GM21619 (cell line): ENCODE results near the gene PTPRD.

Source experiments
- ATAC-seq: cut with Tn5 transposase; IDR thresholded peaks from one replicate; pipeline ENCODE4 v1.9.1; 2021; ENCODE audit not compliant: unreplicated experiment

The PTPRD gene

GRCh38 chr9:8332331-8332650 lies 2280.5 kb downstream of the PTPRD start:
- no peak for ATAC-seq

GRCh38 chr9:8331507-8332330 lies 2281.1 kb downstream of the PTPRD start:
- no peak for ATAC-seq

DNA sequence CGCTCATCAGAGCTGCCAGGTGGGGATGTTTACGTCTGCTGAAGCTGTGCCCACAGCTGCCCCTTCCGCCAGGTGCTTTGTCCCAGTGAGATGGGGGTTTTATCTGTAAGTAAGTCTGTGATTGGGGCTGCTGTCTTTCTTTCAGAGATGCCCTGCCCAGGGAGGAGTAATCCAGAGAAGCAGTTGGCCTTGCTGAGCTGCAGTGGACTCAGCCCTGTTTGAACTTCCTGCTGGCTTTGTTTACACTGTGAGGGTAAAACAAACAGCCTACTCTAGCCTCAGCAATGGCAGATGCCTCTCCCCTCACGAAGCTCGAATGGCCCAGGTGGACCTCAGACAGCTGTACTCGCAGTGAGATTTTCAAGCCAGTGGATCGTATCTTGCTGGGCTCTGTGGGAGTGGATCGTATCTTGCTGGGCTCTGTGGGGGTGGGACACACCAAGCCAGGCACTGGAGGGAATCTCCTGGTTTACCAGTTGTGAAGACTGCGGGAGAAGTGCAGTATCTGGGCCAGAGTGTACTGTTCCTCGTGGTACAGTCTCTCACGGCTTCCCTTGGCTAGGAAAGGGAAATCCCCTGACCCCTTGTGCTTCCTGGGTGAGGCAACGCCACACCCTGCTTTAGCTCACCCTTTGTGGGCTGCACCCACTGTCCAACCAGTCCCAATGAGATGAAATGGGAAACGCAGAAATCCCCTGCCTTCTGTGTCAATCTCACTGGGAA lies 2283.1 kb downstream of the PTPRD start:
- ATAC-seq, result no peak

- no peak for ATAC-seq
Measured at GRCh38 chr9:8315211-8315610, 2297.6 kb downstream of the PTPRD start.

DNA sequence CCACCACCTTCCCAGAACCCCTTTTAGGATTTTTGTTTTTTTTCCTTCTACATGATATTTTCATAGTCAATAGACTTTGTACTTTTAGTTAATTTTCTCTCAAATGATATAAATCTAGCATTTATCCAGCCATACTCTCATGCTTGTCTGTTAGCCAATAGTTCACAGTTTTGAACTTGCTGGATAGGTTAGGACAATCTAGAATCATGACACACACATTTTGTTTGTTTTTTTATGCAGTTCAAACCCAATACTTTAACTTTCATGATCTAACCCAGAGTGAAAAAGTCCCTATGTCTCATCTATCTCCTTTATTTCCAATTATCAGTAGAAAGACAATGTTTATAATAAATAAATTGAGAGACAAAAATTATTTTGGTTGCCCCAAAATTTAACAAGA lies 2303.5 kb downstream of the PTPRD start:
- no peak for ATAC-seq

GRCh38 chr9:8304720-8305119 lies 2308.1 kb downstream of the PTPRD start:
- ATAC-seq, result no peak

- ATAC-seq, result no peak
Measured at GRCh38 chr9:8301296-8301695, 2311.5 kb downstream of the PTPRD start.

DNA sequence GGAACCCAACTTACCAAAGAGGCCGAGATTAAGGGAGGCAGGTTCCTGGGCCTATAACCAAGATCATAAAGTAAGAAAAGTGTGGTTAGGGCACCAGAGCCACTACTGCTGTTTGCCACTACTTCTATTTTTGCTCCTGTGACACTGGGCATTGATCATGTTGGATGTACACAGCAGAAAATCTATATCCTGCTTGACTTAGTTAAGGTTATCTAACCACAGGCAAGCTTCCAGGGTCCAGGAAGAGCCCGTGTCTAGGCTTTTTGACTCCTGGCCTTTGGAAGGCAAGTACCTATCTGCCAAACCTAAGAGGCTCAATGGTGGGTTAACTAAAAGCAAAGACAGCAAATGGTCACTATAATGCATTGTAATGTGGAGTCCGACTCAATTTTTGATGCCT lies 2315.8 kb downstream of the PTPRD start:
- ATAC-seq, result no peak

DNA sequence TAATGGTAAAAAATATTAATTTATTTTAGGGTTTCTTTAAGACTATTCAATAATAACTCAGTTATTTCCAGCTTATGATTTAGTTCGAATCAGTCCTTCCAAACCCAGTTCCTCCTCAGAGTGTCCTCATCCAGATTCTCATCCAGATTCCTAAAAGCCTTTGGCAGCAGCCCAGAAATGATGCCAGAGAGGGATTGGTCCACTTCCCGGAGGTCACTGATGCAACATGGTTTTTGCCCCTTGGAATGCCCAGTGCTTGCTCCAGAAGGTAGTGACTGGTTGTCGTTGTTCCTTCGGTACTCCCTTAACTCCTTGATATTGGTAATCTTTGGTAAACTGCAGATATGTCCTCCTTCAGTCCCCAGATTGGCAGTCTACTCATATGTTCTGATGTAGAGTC lies 2320.1 kb downstream of the PTPRD start:
- no peak for ATAC-seq

- no peak for ATAC-seq
Measured at GRCh38 chr9:8289681-8290080, 2323.1 kb downstream of the PTPRD start.

GRCh38 chr9:8287970-8288369 lies 2324.8 kb downstream of the PTPRD start:
- no peak for ATAC-seq

DNA sequence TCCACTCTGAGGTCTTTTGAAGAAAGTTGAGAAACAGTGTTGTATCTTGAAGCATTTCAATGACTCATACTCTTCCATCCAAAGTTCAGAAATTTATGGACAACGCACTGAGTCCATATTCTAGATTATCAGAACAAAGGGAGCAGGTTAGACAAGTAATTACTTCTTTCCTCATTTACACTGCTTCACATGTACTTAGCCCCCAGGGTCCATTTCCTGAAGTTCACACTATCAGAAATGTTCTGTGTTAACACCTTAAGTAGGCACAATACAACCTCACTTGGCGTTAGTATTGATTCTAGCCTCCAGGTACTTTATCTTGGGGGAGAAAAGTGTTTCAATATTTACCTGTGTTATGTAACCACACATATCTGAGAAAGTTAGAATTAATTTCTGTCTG lies 2325.3 kb downstream of the PTPRD start:
- ATAC-seq, result no peak

DNA sequence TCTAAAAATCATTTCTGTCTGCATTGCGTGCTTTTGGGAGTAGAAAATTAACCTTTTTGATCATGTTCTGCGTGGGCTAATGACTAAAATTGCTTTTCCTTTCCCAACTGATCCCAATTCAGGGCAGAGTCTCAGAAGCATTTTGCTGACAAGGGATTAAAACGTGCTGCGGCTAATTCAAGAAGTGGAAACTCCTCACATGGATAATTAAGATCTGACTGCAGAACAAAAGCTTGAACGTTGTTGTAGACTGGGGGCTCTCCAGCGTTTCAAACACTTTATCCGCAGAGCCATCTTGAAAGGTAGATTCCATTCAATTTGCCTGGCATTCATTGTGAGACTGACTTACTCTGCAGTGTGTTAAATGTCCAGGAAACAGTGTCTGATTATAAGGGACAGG lies 2327.9 kb downstream of the PTPRD start:
- ATAC-seq, result no peak

DNA sequence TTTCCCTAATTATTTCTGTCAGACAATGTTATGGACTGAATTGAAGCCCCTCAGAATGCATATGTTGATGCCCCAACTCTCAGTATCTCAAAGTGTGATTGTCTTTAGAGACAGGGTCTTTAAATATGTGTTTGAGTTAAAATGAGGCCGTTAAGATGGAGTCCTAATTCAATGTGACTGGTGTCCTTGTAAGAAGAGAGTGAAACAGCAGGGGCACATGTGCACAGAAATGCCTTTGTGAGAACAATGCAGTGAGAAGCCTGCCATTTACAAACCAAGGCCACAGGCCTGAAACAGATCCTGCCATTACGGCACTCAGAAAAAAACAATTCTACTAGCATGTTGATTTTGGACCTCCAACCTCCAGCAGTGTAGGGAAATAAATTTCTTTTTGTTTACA lies 2330.3 kb downstream of the PTPRD start:
- ATAC-seq, result no peak

DNA sequence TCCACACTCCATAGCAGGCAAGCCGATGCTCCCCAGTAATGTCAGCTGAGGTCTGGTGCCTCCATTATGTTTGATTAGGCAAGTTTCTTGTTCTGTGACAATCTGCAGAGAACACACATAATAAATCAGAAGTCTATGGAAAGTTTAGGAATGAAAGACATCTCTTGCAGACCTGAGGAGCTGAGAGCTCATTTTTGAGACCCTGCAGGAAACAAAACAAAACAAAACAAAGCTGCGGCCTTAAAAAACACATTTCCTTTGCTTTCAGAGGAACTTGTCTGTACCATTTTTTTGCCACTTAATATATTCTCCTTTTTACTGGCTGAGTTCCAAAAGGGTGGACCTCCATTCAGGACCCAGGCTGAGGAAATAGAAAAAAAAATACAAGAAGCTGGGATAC lies 2332.0 kb downstream of the PTPRD start:
- no peak for ATAC-seq

- ATAC-seq, result no peak
Measured at GRCh38 chr9:8278048-8278447, 2334.8 kb downstream of the PTPRD start.

DNA sequence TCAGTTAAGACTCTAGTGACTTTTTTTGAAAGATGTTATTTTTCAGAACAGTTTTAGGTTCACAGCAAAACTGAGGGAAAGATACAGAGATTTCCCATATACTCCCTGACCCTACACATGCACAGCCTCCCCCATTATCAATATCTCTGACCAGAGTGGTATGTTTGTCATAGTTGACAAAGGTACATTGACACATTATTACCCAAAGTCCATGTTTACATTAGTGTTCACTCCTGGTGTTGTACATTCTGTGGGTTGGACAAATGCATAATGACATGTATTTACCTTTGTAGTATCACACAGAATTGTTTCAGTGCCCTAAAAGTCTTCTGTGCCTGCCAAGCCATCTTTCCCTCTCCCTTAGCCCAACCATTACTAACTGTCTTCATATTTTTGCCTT lies 2342.6 kb downstream of the PTPRD start:
- ATAC-seq, result no peak

DNA sequence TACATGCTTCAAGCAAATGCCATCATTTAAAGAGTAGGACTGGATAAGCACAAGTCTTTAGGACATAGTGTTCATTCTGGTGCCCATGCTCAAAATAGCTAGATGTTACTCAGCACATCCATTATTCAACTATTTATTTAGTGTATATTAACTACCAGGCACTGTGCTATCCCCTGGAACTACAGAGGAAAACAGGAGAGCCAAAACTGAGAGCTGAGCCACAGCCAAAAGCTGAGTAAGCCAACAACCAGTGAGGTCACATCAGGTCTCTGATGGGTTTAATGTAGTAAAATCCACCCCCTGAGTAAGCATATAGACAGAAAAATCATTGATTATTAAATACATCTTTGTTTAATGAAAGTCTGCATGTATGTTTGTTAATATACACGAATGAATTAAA lies 2343.9 kb downstream of the PTPRD start:
- no peak for ATAC-seq

- no peak for ATAC-seq
Measured at GRCh38 chr9:8268216-8268878, 2344.5 kb downstream of the PTPRD start.

DNA sequence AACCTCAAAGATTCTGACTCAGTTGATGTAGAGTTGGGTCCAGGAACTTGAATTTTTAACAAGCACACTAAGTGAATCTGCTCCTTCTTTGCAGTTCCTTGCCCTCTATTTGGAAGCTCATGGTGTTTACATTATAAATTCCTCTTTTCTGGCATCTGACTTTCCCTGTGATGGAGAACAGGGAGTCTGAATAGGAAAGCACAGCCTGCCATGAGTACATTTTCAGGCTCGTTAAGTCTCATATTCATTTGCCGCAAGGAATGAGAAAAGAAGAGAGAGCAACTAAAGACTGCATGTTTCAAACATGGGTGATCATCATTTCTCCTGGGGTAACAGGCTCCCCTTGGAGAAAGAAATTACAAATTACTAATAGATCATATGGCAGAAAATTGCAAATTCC lies 2345.2 kb downstream of the PTPRD start:
- ATAC-seq, result no peak

DNA sequence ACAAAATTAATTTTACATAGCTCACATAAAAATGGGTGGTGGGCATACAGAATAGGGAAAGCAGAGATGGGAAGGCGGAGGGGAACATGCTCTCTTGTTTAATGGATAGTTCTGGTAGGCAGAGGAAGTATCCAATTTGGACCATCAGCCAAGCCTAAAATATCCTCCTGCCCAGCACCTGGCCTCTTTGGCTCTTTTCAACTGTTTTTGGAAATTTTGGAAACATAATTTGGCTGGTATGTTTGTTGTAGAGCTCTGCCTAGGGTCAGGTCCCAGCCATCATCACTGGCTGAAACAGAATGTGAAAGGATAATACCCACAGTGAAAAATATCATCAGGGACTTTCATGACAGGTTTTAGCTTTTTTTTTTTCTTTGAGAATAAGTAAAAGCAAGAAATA lies 2345.9 kb downstream of the PTPRD start:
- ATAC-seq, result no peak

- no peak for ATAC-seq
Measured at GRCh38 chr9:8265281-8265680, 2347.5 kb downstream of the PTPRD start.
